Fibroblast of skin of left biceps (primary cell): ENCODE data around the gene RPL36A.
A peak's percentile ranks its signal among the peaks of the same experiment; 100 is the strongest.

Source experiments
- DNase-seq, 2 experiments: peaks; one replicate each; pipeline ENCODE4 v3.0.0-alpha.2; 2013; ENCODE audit warnings: low read depth in 2 of 2

RPL36A gene

GRCh38 chrX:101393530-101394305 is 2.9 kb downstream of the RPL36A start:
- DNase-seq, result no peak

GRCh38 chrX:101394372-101394771 is 3.6 kb downstream of the RPL36A start:
- DNase-seq, result no peak

- no peak for DNase-seq
Observed at GRCh38 chrX:101395789-101396188, 5.0 kb downstream of the RPL36A start.

- DNase-seq, result no peak
Observed at GRCh38 chrX:101397779-101398178, 7.0 kb downstream of the RPL36A start.

GRCh38 chrX:101398694-101399093 is 7.9 kb downstream of the RPL36A start:
- DNase-seq, result no peak

- DNase-seq, result no peak
Observed at GRCh38 chrX:101399825-101400224, 9.0 kb downstream of the RPL36A start.

GRCh38 chrX:101407167-101407747 is 16.4 kb downstream of the RPL36A start:
- no peak for DNase-seq

- DNase-seq, result peak; percentile 95 to 96
Observed at GRCh38 chrX:101407748-101408531, 17.1 kb downstream of the RPL36A start, which contains the start of the genes GLA and HNRNPH2. TSS of gene GLA (minus strand) at chrX:101407925. CDS start at chrX:101407903, 22 bp downstream. TSS of gene HNRNPH2 (plus strand) at chrX:101408222. CDS start at chrX:101411989, 3,767 bp downstream.

- DNase-seq, result no peak
Observed at GRCh38 chrX:101408532-101408841, 17.7 kb downstream of the RPL36A start.

GRCh38 chrX:101409043-101409442 is 18.2 kb downstream of the RPL36A start:
- DNase-seq, result no peak

GRCh38 chrX:101410461-101410860 is 19.6 kb downstream of the RPL36A start:
- no peak for DNase-seq

GRCh38 chrX:101411984-101412383 is 21.2 kb downstream of the RPL36A start:
- no peak for DNase-seq

GRCh38 chrX:101415180-101416145 is 24.7 kb downstream of the RPL36A start:
- DNase-seq, result peak in 1 of 2 experiments; percentile 20

GRCh38 chrX:101416691-101417090 is 25.9 kb downstream of the RPL36A start:
- DNase-seq, result no peak

- no peak for DNase-seq
Observed at GRCh38 chrX:101417190-101417589, 26.4 kb downstream of the RPL36A start.

GRCh38 chrX:101417981-101418841 is 27.4 kb downstream of the RPL36A start:
- DNase-seq, result no peak

GRCh38 chrX:101419489-101419888 is 28.7 kb downstream of the RPL36A start:
- no peak for DNase-seq

- no peak for DNase-seq
Observed at GRCh38 chrX:101427954-101428353, 37.1 kb downstream of the RPL36A start.

GRCh38 chrX:101429934-101430333 is 39.1 kb downstream of the RPL36A start:
- peak in 1 of 2 experiments; percentile 41 for DNase-seq

GRCh38 chrX:101430457-101431078 is 39.8 kb downstream of the RPL36A start:
- DNase-seq, result peak in 1 of 2 experiments; percentile 15
